Subcutaneous adipose tissue (tissue), 4 donors: ENCODE measurements around the gene MARS1. TPM values are rescaled to one million over a fixed set of nuclear protein-coding genes. Genes with fewer than 3 reads are reported as not detected.

Experiments used
- total RNA-seq, 4 donors: library from RNA; depleted of rRNA; stranded (reverse); fragments of >200 nt; gene quantifications; one replicate each; pipeline ENCODE4 v1.1.0, GENCODE V29; 2016
- TF ChIP-seq, protein P1 (sequence below): fragments of 450-650 bp; IDR thresholded peaks from one replicate; pipeline ENCODE4 v1.5.1; 2016; ENCODE audit warnings: low read depth, mild to moderate bottlenecking, control low read depth, antibody characterized with exemption, moderate library complexity

MARS1 gene
- total RNA-seq, 4 donors from 2014 or later, result 43.4 to 86.9 (median 47.5) TPM

- TF ChIP-seq, protein P1, sequence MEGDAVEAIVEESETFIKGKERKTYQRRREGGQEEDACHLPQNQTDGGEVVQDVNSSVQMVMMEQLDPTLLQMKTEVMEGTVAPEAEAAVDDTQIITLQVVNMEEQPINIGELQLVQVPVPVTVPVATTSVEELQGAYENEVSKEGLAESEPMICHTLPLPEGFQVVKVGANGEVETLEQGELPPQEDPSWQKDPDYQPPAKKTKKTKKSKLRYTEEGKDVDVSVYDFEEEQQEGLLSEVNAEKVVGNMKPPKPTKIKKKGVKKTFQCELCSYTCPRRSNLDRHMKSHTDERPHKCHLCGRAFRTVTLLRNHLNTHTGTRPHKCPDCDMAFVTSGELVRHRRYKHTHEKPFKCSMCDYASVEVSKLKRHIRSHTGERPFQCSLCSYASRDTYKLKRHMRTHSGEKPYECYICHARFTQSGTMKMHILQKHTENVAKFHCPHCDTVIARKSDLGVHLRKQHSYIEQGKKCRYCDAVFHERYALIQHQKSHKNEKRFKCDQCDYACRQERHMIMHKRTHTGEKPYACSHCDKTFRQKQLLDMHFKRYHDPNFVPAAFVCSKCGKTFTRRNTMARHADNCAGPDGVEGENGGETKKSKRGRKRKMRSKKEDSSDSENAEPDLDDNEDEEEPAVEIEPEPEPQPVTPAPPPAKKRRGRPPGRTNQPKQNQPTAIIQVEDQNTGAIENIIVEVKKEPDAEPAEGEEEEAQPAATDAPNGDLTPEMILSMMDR, result no peak
Measured at GRCh38 chr12:57526477-57527126, 38.7 kb downstream of the MARS1 start.

DNA sequence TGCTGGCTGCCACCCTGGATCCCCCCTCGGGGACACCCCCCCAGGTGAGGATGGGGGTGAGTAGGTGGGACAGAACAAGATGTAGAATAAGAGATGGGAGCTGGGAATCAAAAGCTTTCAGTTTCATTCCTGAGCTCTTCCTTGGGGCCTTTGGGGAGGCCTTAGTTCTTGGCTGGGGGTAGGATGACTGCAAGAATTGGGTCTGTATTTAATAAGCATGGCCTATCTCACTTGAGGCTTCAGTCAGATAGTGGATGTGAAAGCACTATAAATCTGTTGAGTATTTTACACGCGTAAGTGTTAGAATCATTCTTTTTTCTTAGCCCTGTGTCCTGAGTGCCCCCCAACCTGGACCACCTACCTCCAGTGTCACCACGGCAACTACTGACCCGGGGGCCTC is 39.3 kb downstream of the MARS1 start:
- TF ChIP-seq, protein P1, result no peak

GRCh38 chr12:57528176-57528575 is 40.3 kb downstream of the MARS1 start:
- TF ChIP-seq, protein P1, result no peak

GRCh38 chr12:57528831-57529555 is 41.1 kb downstream of the MARS1 start:
- TF ChIP-seq, protein P1, result no peak

- TF ChIP-seq, protein P1, result no peak
Measured at GRCh38 chr12:57529831-57530230, 42.0 kb downstream of the MARS1 start.

DNA sequence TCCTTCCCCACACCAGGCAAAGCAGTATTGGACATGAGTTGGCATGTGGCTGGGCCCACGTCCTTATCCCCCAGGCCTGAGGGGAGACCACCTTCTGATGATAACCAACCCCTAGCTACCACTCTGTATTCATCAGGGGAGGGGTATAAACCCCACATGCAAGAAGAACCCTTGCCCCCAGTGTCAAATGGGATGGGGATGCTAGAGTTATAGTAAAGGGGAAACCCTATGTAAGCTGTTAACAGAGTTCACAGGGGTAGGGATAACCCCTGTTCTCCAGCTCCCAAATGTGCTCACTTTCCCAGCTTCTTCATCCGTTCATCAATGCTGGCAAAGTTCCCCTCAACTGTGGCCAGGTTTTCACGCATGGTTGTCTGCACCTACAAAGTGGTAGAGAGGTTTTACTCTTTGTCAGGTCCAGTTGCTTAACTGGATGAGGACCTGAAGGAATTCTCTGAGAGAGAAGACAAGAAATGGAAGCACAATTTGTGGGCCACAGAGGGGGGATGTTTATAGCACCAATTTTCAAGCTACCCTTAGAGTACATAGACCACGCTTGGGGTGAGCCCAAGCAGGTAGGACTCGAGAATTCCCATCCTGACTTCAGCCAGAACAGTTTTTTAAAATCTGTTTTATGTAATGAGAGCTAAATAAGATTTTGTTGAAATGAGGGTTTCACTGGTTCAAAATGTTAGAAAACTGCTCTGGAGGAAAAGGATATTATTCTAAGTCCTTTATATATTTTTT is 42.7 kb downstream of the MARS1 start:
- TF ChIP-seq, protein P1, result no peak

- TF ChIP-seq, protein P1, result no peak
Measured at GRCh38 chr12:57531836-57532235, 44.0 kb downstream of the MARS1 start.
